Neural crest cell (in vitro differentiated cells): Measurements from ENCODE around the gene PRXL2A. TPM values are rescaled to one million over a fixed set of nuclear protein-coding genes. Genes with fewer than 3 reads are reported as not detected.
A peak's percentile ranks its signal among the peaks of the same experiment; 100 is the strongest.

ENCODE experiments used
- DNase-seq: peaks from one replicate; pipeline ENCODE4 v3.0.0; 2021; ENCODE audit warnings: low read depth, mixed read lengths, low spot score
- H3K27ac Mint-ChIP-seq: one replicate; pipeline ENCODE4 v1.8.0; 2021; ENCODE audit warnings: mild to moderate bottlenecking, mixed read lengths; ENCODE audit not compliant: unreplicated experiment
- H3K27me3 Mint-ChIP-seq: 2 replicates; pipeline ENCODE4 v1.8.0; 2021; ENCODE audit warnings: low read depth, mild to moderate bottlenecking, mixed read lengths
- H3K36me3 Mint-ChIP-seq: 2 replicates; pipeline ENCODE4 v1.8.0; 2021; ENCODE audit warnings: low read depth, mild to moderate bottlenecking, mixed read lengths
- H3K4me1 Mint-ChIP-seq: 2 replicates; pipeline ENCODE4 v1.8.0; 2021; ENCODE audit warnings: mixed read lengths
- H3K4me3 Mint-ChIP-seq: one replicate; pipeline ENCODE4 v1.8.0; 2021; ENCODE audit warnings: mild to moderate bottlenecking, mixed read lengths
- H3K9me3 Mint-ChIP-seq: 2 replicates; pipeline ENCODE4 v1.8.0; 2021; ENCODE audit warnings: mixed read lengths
- CTCF ChIP-seq: fragments of 200-600 bp; sonication (generic); conservative IDR thresholded peaks from 2 replicates; pipeline ENCODE4 v1.5.0; 2021; ENCODE audit warnings: antibody characterized with exemption, mild to moderate bottlenecking
- total RNA-seq: library from RNA; stranded (reverse); gene quantifications from 2 replicates; pipeline ENCODE4 v1.2.1, GENCODE V29; 2021

PRXL2A gene
- total RNA-seq, 1 donor from 2014 or later: 161 TPM

- Mint-ChIP-seq H3K36me3 (no peaks in the 10 kb centered on the region), H3K4me3 (peak overlapping the region; percentile 70), H3K27ac (peak overlapping the region; percentile 99), H3K9me3 (no peaks in the 10 kb centered on the region), H3K4me1 (peaks cover 99% of the 10 kb centered on the region), H3K27me3 (no peaks in the 10 kb centered on the region)
- no peak for TF ChIP-seq CTCF
- no peak for DNase-seq
Measured at GRCh38 chr10:80463868-80464267, 55.5 kb downstream of the PRXL2A start.

- peak; percentile 71 for DNase-seq
- no peaks in the 10 kb centered on the region for H3K27me3 Mint-ChIP-seq
- H3K9me3 Mint-ChIP-seq: no peaks in the 10 kb centered on the region
- no peaks in the 10 kb centered on the region for H3K36me3 Mint-ChIP-seq
- H3K27ac Mint-ChIP-seq: peak overlapping the region; percentile 99
- peak overlapping the region; percentile 70 for H3K4me3 Mint-ChIP-seq
- no peak for TF ChIP-seq CTCF
- H3K4me1 Mint-ChIP-seq: peaks cover 97% of the 10 kb centered on the region
Measured at GRCh38 chr10:80464557-80465450, 56.5 kb downstream of the PRXL2A start.

GRCh38 chr10:80465451-80465835 lies 57.1 kb downstream of the PRXL2A start:
- no peaks in the 10 kb centered on the region for H3K9me3 Mint-ChIP-seq
- H3K36me3 Mint-ChIP-seq: no peaks in the 10 kb centered on the region
- DNase-seq: no peak
- H3K27me3 Mint-ChIP-seq: no peaks in the 10 kb centered on the region
- no peak for TF ChIP-seq CTCF
- peaks cover 90% of the 10 kb centered on the region for H3K4me1 Mint-ChIP-seq
- peak overlapping the region; percentile 99 for H3K27ac Mint-ChIP-seq
- peak overlapping the region; percentile 70 for H3K4me3 Mint-ChIP-seq

- peaks cover 88% of the 10 kb centered on the region for H3K4me1 Mint-ChIP-seq
- no peaks in the 10 kb centered on the region for H3K27me3 Mint-ChIP-seq
- no peaks in the 10 kb centered on the region for H3K9me3 Mint-ChIP-seq
- H3K27ac Mint-ChIP-seq: peak overlapping the region; percentile 99
- no peak for DNase-seq
- no peak for TF ChIP-seq CTCF
- H3K4me3 Mint-ChIP-seq: peak overlapping the region; percentile 70
- H3K36me3 Mint-ChIP-seq: peaks cover under 1% of the 10 kb centered on the region
Measured at GRCh38 chr10:80465839-80466590, 57.7 kb downstream of the PRXL2A start.

- Mint-ChIP-seq H3K36me3 (peaks cover 5% of the 10 kb centered on the region), H3K9me3 (no peaks in the 10 kb centered on the region), H3K27ac (peak overlapping the region; percentile 36), H3K4me3 (peak overlapping the region; percentile 78), H3K27me3 (no peaks in the 10 kb centered on the region), H3K4me1 (peaks cover 85% of the 10 kb centered on the region)
- TF ChIP-seq CTCF: no peak
- DNase-seq: no peak
Measured at GRCh38 chr10:80466724-80467326, 58.5 kb downstream of the PRXL2A start.
